HG03103 (cell line): ENCODE measurements around the gene LTBP4.
"Not testable (repeated sequence)": the region's sequence is repeated elsewhere in the genome, so short reads cannot be mapped to it uniquely, and the experiment has no call there.

Experiments used
- ATAC-seq: cut with Tn5 transposase; IDR thresholded peaks from one replicate; pipeline ENCODE4 v1.9.1; 2021; ENCODE audit warnings: low read depth; ENCODE audit not compliant: unreplicated experiment

LTBP4 gene

DNA sequence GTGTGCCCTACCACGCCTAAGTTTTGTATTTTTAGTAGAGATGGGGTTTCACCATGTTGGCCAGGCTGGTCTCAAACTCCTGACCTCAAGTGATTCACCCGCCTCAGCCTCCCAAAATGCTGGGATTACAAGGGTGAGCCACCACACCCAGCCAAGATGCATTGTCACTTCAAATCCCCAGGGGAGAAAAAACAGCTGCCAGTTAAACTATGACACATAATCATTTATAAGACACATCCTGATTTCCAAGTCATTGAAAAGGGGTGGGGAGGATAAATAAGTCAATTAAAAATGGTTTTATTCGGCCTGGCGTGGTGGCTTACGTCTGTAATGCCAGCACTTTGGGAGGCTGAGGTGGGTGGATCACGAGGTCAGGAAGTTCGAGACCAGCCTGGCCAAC, 54.5 kb downstream of the LTBP4 start:
- ATAC-seq: not testable (repeated sequence)

GRCh38 chr19:40658031-40658430, 56.9 kb downstream of the LTBP4 start:
- no peak for ATAC-seq

DNA sequence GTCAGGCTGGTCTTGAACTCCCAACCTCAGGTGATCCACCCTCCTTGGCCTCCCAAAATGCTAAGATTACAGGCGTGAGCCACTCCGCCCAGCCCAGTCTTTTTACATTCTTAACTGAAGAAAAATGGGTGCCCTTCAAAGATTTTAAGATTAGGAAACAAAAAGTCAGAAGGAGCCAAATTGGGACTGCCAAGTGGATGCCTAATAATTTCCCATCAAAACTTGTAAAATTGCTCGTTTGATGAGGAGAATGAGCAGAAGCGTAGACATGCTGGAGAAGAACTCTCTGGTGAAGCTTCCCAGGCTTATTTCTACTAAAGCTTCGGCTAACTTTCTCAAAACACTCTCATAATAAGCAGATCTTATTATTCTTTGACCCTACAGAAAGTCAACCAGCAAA, 57.9 kb downstream of the LTBP4 start:
- no peak for ATAC-seq

GRCh38 chr19:40659566-40659965, 58.4 kb downstream of the LTBP4 start:
- no peak for ATAC-seq

DNA sequence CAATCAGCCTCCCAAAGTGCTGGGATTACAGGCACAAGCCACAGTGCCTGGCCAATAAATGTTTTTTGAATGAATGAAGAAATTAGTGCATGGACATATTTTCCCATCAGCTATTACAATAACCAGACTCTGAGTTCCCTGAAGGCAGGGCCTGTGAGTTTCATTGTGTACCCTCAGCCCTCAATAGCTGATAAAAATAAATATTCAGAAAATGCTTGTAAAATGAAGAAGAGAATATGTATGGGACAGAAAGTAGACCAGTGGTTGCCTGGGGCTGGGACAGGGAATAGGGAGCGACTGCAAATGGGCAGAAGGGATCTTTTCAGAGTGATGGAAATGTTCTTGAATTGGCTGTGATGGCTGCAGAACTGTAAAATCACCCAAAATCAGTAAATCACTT, 60.4 kb downstream of the LTBP4 start:
- ATAC-seq: no peak

DNA sequence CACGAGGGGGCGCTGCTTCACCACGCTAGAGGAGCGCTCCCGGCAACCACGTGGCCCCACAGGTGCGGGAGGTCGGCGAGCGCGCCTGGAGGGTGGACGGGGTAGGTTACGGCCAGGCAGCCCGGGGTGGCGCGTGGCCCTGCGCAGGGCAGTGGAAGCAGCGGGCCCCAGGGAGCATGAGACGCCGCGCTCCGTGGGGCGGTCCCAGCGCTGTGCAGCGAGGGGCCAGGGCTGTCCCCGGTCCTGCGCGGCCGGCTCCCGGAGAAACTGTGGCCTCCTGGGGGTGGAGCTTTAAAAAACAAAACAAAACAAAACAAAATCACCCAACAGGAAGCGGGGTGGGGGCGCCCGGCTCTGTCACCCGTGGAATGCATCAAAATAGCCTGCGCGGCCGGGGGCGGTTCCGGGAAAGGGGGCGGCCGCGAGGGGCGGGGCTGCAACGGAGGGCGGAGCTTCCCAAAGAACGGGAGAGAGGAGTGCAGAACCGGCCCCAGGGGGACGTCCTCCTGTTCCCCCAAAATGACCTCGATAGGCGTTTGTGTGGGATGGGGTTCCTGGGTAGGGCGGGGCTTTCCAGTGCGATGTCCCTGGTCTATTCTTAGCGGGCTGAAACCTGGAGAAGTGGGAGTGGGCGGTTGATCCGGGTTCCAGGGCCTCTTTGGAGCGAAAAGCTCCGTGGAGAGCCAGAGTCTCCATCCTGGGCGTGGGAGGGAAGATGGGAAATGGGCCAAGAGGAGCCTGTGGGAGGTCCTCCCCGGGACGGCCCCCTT, 61.9 kb downstream of the LTBP4 start:
- ATAC-seq: peak; percentile 67

- no peak for ATAC-seq
Measured at GRCh38 chr19:40663695-40664692, 62.8 kb downstream of the LTBP4 start.

DNA sequence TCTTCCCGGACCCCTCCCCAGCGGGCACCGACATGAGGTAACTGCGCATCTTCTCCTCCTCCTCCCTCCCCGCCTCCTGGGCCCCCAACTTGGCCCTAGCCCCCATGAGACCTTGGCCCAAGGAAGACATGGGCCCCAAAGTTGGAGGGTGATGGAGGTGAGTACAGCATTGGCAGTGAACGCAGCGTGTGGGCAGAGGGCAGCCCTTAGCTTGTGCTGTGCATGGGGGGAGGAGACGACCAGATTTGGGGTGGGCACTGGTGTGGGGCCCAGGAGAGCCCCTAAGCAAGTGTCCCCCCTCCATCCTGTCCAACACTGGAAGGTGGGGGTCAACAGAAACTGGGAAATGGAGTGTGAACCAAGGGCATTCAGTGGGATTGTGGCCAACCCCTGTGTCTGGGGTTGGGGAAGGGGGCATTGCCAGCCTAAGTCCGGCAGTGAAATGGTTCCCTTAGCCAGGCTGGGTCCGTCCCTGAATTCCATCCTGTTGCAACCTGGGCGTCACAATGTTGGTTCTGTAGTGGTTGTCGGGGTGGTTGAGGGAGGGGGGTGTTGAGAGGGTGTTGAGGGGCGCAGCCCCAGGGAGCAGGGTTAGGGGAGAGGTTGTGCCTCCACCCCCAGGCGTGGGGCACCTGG, 65.8 kb downstream of the LTBP4 start:
- no peak for ATAC-seq

DNA sequence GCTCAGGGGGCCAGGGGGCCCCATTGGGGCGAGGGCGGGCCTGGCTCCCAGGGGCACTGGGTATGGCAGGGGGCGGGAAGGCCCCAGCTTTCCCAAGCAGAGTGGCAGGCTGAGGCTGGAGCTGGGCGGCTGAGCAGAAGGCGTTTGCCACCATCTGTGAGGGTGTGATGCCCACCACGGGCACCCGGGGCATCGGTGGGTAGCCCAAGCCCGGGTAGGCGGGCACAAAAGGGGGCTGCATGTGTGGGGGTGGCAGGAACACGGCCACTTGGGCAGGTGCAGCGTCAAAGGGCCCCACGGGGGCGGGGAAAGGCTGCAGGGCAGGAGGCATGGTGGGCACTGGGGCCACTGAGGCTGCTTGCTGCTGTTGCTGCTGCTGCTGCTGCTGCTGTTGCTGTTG, 66.4 kb downstream of the LTBP4 start:
- ATAC-seq: no peak

DNA sequence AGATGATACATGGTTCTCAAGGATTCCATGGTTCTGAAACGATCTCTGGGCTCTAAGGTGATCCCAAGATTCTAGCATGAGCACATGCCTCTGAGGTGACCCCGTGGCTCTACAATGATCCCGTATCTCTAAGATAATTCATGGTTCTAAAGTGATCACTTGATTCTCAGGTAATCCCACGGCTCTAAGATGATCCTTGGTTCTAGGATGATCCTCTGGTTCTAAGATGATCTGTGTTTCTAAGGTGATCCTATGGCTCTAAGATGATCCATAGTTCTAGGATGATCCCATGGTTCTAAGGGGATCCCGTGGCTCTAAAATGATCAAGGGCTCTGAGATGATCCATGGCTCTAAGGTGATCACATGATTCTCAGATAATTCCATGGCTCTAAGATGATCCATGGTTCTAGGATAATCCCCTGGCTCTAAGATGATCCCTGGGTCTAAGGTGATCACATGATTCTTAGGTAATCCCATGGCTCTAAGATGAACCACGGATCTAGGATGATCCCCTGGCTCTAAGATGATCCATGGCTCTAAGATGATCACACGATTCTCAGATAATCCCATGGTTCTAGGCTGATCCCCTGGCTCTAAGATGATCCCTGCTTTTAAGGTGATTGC, 67.9 kb downstream of the LTBP4 start:
- ATAC-seq: no peak

- no peak for ATAC-seq
Measured at GRCh38 chr19:40671404-40671803, 70.2 kb downstream of the LTBP4 start.

GRCh38 chr19:40672038-40672437, 70.9 kb downstream of the LTBP4 start:
- no peak for ATAC-seq

GRCh38 chr19:40672573-40673299, 71.6 kb downstream of the LTBP4 start:
- no peak for ATAC-seq

- no peak for ATAC-seq
Measured at GRCh38 chr19:40673397-40673796, 72.2 kb downstream of the LTBP4 start.

DNA sequence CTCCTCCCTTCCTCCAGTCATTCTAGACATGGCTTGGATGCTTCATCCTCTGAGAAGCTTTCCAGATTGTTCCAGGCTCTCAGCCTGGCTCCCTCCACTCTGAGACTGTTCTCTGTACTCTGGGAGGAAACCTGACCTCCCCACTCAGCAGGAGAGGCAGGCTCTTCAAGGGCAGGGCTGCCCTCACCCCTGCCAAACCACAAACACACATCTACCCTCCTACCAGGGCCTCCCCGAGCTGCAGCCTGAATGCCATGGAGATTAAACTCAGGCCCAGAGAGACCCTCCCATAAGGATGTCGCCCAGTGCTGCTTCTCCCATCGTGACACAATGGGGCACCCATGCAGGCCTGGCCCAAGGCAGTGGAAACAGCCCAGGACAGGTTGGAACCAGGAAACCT, 73.1 kb downstream of the LTBP4 start:
- no peak for ATAC-seq

DNA sequence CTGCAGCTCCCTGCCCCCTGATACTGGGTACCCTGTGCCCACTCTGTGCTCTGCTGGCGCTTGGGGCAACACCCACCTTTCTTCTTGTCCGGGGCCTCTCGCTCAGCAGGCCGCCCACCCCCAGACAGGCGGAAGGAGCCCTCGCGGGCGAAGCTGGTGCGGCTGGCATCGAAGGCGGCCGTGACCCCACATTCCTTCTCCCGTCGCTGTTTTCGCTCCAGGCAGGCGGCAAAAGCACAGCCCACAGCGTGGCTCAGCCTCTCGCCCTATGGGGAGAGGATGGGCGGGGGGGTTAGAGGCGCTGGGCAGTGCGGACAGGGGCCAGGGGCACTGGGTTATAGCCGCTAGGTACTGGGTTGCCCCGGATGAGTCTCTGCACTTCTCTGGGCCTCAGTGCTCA, 76.0 kb downstream of the LTBP4 start:
- no peak for ATAC-seq
